GM12878 (cell line): ENCODE measurements around the gene PIERCE2.

ENCODE experiments used
- BACH1 ChIP-seq: fragments of 450-650 bp; IDR thresholded peaks from 2 replicates; pipeline ENCODE4 v1.6.1; 2017; ENCODE audit warnings: mild to moderate bottlenecking, borderline replicate concordance
- EZH2 ChIP-seq: IDR thresholded peaks from 2 replicates; pipeline ENCODE4 v1.6.1; 2012; ENCODE audit warnings: low read depth, mild to moderate bottlenecking, control low read depth, inconsistent platforms, low read length, borderline replicate concordance; ENCODE audit not compliant: control insufficient read depth
- FOXM1 ChIP-seq: IDR thresholded peaks from 2 replicates; pipeline ENCODE4 v1.6.1; 2012; ENCODE audit warnings: low read depth, mild to moderate bottlenecking, inconsistent platforms, low read length, moderate library complexity
- PAX8 ChIP-seq: fragments of 450-650 bp; IDR thresholded peaks from 2 replicates; pipeline ENCODE4 v1.6.1; 2017; ENCODE audit warnings: mild to moderate bottlenecking, moderate library complexity
- PBX3 ChIP-seq: IDR thresholded peaks from 2 replicates; pipeline ENCODE4 v1.6.1; 2011; ENCODE audit warnings: mild to moderate bottlenecking, low read depth, low read length, moderate library complexity; ENCODE audit not compliant: insufficient replicate concordance
- POLR2A ChIP-seq: IDR thresholded peaks from 2 replicates; pipeline ENCODE4 v1.6.1; 2011; ENCODE audit warnings: low read depth, mild to moderate bottlenecking, low read length
- ZNF274 ChIP-seq: IDR thresholded peaks from one replicate; pipeline ENCODE4 v1.8.0; 2011; ENCODE audit not compliant: insufficient read length, insufficient read depth
- ZZZ3 ChIP-seq: IDR thresholded peaks from 2 replicates; pipeline ENCODE4 v1.6.1; 2011; ENCODE audit warnings: low read depth; ENCODE audit not compliant: control insufficient read depth, insufficient read length
- TF ChIP-seq, protein P1 (sequence below): IDR thresholded peaks from 2 replicates; pipeline ENCODE4 v1.6.1; 2011; ENCODE audit warnings: low read depth, low read length, improper control_type of control experiment, borderline replicate concordance
- TF ChIP-seq, protein P2 (sequence below), 3 experiments: IDR thresholded peaks in 2 of 3; conservative IDR thresholded peaks in 1 of 3; 2 replicates each; pipeline ENCODE4 v1.5.1; 2011; ENCODE audit warnings: low read depth in 3 of 3, low read length in 3 of 3, mild to moderate bottlenecking in 3 of 3, control low read depth in 2 of 3, moderate library complexity in 2 of 3, inconsistent platforms in 1 of 3, mixed read lengths in 1 of 3; ENCODE audit not compliant: control insufficient read depth in 2 of 3, insufficient read depth in 1 of 3; ENCODE audit errors: extremely low read depth in 1 of 3

GRCh38 chr15:55360256-55360655 is 48.0 kb upstream of the PIERCE2 start:
- TF ChIP-seq, protein P1, sequence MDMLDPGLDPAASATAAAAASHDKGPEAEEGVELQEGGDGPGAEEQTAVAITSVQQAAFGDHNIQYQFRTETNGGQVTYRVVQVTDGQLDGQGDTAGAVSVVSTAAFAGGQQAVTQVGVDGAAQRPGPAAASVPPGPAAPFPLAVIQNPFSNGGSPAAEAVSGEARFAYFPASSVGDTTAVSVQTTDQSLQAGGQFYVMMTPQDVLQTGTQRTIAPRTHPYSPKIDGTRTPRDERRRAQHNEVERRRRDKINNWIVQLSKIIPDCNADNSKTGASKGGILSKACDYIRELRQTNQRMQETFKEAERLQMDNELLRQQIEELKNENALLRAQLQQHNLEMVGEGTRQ: no peak
- TF ChIP-seq, protein P2, sequence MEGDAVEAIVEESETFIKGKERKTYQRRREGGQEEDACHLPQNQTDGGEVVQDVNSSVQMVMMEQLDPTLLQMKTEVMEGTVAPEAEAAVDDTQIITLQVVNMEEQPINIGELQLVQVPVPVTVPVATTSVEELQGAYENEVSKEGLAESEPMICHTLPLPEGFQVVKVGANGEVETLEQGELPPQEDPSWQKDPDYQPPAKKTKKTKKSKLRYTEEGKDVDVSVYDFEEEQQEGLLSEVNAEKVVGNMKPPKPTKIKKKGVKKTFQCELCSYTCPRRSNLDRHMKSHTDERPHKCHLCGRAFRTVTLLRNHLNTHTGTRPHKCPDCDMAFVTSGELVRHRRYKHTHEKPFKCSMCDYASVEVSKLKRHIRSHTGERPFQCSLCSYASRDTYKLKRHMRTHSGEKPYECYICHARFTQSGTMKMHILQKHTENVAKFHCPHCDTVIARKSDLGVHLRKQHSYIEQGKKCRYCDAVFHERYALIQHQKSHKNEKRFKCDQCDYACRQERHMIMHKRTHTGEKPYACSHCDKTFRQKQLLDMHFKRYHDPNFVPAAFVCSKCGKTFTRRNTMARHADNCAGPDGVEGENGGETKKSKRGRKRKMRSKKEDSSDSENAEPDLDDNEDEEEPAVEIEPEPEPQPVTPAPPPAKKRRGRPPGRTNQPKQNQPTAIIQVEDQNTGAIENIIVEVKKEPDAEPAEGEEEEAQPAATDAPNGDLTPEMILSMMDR (IDR thresholded peaks at IDR 0.05 in 2 of 3, conservative IDR thresholded peaks at IDR 0.05 in 1 of 3; ENCODE audit: control insufficient read depth in 2 of 3, extremely low read depth in 1 of 3, insufficient read depth in 1 of 3, low read depth in 3 of 3, low read length in 3 of 3): no peak
- no peak for TF ChIP-seq POLR2A
- no peak for TF ChIP-seq FOXM1
- TF ChIP-seq PBX3: no peak
- TF ChIP-seq BACH1: no peak
- no peak for TF ChIP-seq PAX8
- no peak for TF ChIP-seq EZH2
- TF ChIP-seq ZZZ3: no peak
- no peak for TF ChIP-seq ZNF274
